BE2C (cell line): ENCODE measurements around the gene MAN2B1.
A peak's percentile ranks its signal among the peaks of the same experiment; 100 is the strongest.
"Not testable (repeated sequence)": the region's sequence is repeated elsewhere in the genome, so short reads cannot be mapped to it uniquely, and the experiment has no call there.

Source experiments
- DNase-seq: peaks from one replicate; pipeline ENCODE4 v3.0.0-alpha.2; 2020
- H3K27me3 ChIP-seq: fragments of 250-450 bp; sonication (Bioruptor Pico); 2 replicates; pipeline ENCODE4 v1.5.1; 2020; ENCODE audit warnings: mild to moderate bottlenecking
- H3K36me3 ChIP-seq: fragments of 250-450 bp; sonication (Bioruptor Pico); 2 replicates; pipeline ENCODE4 v1.5.1; 2020; ENCODE audit warnings: mild to moderate bottlenecking
- H3K4me1 ChIP-seq: fragments of 250-450 bp; sonication (Bioruptor Pico); 2 replicates; pipeline ENCODE4 v1.5.1; 2020
- H3K4me3 ChIP-seq: 2 replicates; pipeline ENCODE4 v1.5.1; 2011; ENCODE audit warnings: low read depth, low read length
- H3K9me3 ChIP-seq: fragments of 250-450 bp; sonication (Bioruptor Pico); 2 replicates; pipeline ENCODE4 v1.5.1; 2020
- CTCF ChIP-seq: IDR thresholded peaks from 2 replicates; pipeline ENCODE4 v1.5.1; 2012; ENCODE audit warnings: mild to moderate bottlenecking, low read depth, low read length

The MAN2B1 gene

GRCh38 chr19:12706332-12706718, 39.8 kb upstream of the MAN2B1 start:
- TF ChIP-seq CTCF: no peak
- no peaks in the 10 kb centered on the region for H3K9me3 ChIP-seq
- H3K36me3 ChIP-seq: peaks cover 97% of the 10 kb centered on the region
- DNase-seq: no peak
- H3K4me1 ChIP-seq: peaks cover 6% of the 10 kb centered on the region
- H3K27me3 ChIP-seq: no peaks in the 10 kb centered on the region
- no peak overlapping the region for H3K4me3 ChIP-seq

- TF ChIP-seq CTCF: no peak
- DNase-seq: no peak
- no peaks in the 10 kb centered on the region for H3K27me3 ChIP-seq
- H3K9me3 ChIP-seq: no peaks in the 10 kb centered on the region
- peaks cover 6% of the 10 kb centered on the region for H3K4me1 ChIP-seq
- H3K4me3 ChIP-seq: no peak overlapping the region
- peaks cover 97% of the 10 kb centered on the region for H3K36me3 ChIP-seq
Measured at GRCh38 chr19:12705654-12706331, 39.3 kb upstream of the MAN2B1 start.

GRCh38 chr19:12705169-12705568, 38.6 kb upstream of the MAN2B1 start:
- H3K4me1 ChIP-seq: peaks cover 6% of the 10 kb centered on the region
- peaks cover 95% of the 10 kb centered on the region for H3K36me3 ChIP-seq
- H3K9me3 ChIP-seq: no peaks in the 10 kb centered on the region
- TF ChIP-seq CTCF: no peak
- no peaks in the 10 kb centered on the region for H3K27me3 ChIP-seq
- no peak overlapping the region for H3K4me3 ChIP-seq
- DNase-seq: no peak

GRCh38 chr19:12703046-12703445, 36.5 kb upstream of the MAN2B1 start:
- no peak overlapping the region for H3K4me3 ChIP-seq

GRCh38 chr19:12701596-12702282, 35.2 kb upstream of the MAN2B1 start:
- Histone ChIP-seq H3K4me3 (no peak overlapping the region), H3K27me3 (no peaks in the 10 kb centered on the region), H3K4me1 (peaks cover 6% of the 10 kb centered on the region), H3K9me3 (no peaks in the 10 kb centered on the region), H3K36me3 (peaks cover 82% of the 10 kb centered on the region)
- DNase-seq: no peak
- no peak for TF ChIP-seq CTCF

More at GRCh38 chr19:12703046-12703445, 36.5 kb upstream of the MAN2B1 start:
- Histone ChIP-seq H3K9me3 (no peaks in the 10 kb centered on the region), H3K4me1 (peaks cover 6% of the 10 kb centered on the region), H3K27me3 (no peaks in the 10 kb centered on the region), H3K36me3 (peaks cover 90% of the 10 kb centered on the region)
- no peak for TF ChIP-seq CTCF
- DNase-seq: peak; percentile 85

GRCh38 chr19:12698138-12698537, 31.6 kb upstream of the MAN2B1 start:
- H3K27me3 ChIP-seq: no peaks in the 10 kb centered on the region
- peaks cover 3% of the 10 kb centered on the region for H3K4me1 ChIP-seq
- H3K9me3 ChIP-seq: no peaks in the 10 kb centered on the region
- no peak for TF ChIP-seq CTCF
- H3K4me3 ChIP-seq: no peak overlapping the region
- no peak for DNase-seq
- peaks cover 46% of the 10 kb centered on the region for H3K36me3 ChIP-seq

GRCh38 chr19:12697425-12697824, 30.9 kb upstream of the MAN2B1 start:
- not testable (repeated sequence) for H3K4me1 ChIP-seq, H3K9me3 ChIP-seq, DNase-seq, H3K27me3 ChIP-seq
- peaks cover 39% of the 10 kb centered on the region for H3K36me3 ChIP-seq
- peak overlapping the region; percentile 92; the same call in 1 of the 2 replicates for H3K4me3 ChIP-seq
